ENCODE results near the gene RGL4.
A peak's percentile ranks its signal among the peaks of the same experiment; 100 is the strongest.

Gene RGL4

GRCh38 chr22:23684026-23684425 is 6.8 kb upstream of the RGL4 start:
- H3K4me1 Mint-ChIP-seq, result peaks cover 12% of the 10 kb centered on the region
- ATAC-seq (replicated peaks; ENCODE audit: extremely low read depth, poor library complexity, severe bottlenecking), result no peak

GRCh38 chr22:23684561-23685031 is 6.2 kb upstream of the RGL4 start:
- no peak overlapping the region for H3K27ac Mint-ChIP-seq (ENCODE audit: low read depth)
- H3K36me3 Mint-ChIP-seq (ENCODE audit: insufficient read depth), result peaks cover 4% of the 10 kb centered on the region
- H3K4me1 Mint-ChIP-seq, result peaks cover 12% of the 10 kb centered on the region
- ATAC-seq (replicated peaks; ENCODE audit: extremely low read depth, poor library complexity, severe bottlenecking) (no peak), DNase-seq (ENCODE audit: low spot score in 2 of 2) (no peak)
- H3K27me3 Mint-ChIP-seq, result no peaks in the 10 kb centered on the region
- H3K4me3 Mint-ChIP-seq, result no peak overlapping the region
- H3K9me3 Mint-ChIP-seq, result no peaks in the 10 kb centered on the region

More at GRCh38 chr22:23684026-23684425, 6.8 kb upstream of the RGL4 start:
- DNase-seq (ENCODE audit: low spot score in 2 of 2), result no peak
- no peaks in the 10 kb centered on the region for H3K9me3 Mint-ChIP-seq
- no peak overlapping the region for H3K4me3 Mint-ChIP-seq
- H3K36me3 Mint-ChIP-seq (ENCODE audit: insufficient read depth), result peaks cover 2% of the 10 kb centered on the region
- H3K27me3 Mint-ChIP-seq, result no peaks in the 10 kb centered on the region
- H3K27ac Mint-ChIP-seq (ENCODE audit: low read depth), result no peak overlapping the region

GRCh38 chr22:23685205-23685784 is 5.5 kb upstream of the RGL4 start:
- ATAC-seq (replicated peaks; ENCODE audit: extremely low read depth, poor library complexity, severe bottlenecking) (no peak), DNase-seq (ENCODE audit: low spot score in 2 of 2) (no peak)
- H3K4me1 Mint-ChIP-seq, result peaks cover 12% of the 10 kb centered on the region
- no peaks in the 10 kb centered on the region for H3K27me3 Mint-ChIP-seq
- H3K4me3 Mint-ChIP-seq, result no peak overlapping the region
- no peak overlapping the region for H3K27ac Mint-ChIP-seq (ENCODE audit: low read depth)
- peaks cover 7% of the 10 kb centered on the region for H3K36me3 Mint-ChIP-seq (ENCODE audit: insufficient read depth)
- no peaks in the 10 kb centered on the region for H3K9me3 Mint-ChIP-seq

GRCh38 chr22:23686416-23687024 is 4.3 kb upstream of the RGL4 start:
- no peak overlapping the region for H3K4me3 Mint-ChIP-seq
- no peaks in the 10 kb centered on the region for H3K27me3 Mint-ChIP-seq
- H3K4me1 Mint-ChIP-seq, result peaks cover 7% of the 10 kb centered on the region
- H3K36me3 Mint-ChIP-seq (ENCODE audit: insufficient read depth), result peaks cover 11% of the 10 kb centered on the region
- DNase-seq (ENCODE audit: low spot score in 2 of 2) (no peak), ATAC-seq (replicated peaks; ENCODE audit: extremely low read depth, poor library complexity, severe bottlenecking) (no peak)
- H3K9me3 Mint-ChIP-seq, result no peaks in the 10 kb centered on the region
- no peak overlapping the region for H3K27ac Mint-ChIP-seq (ENCODE audit: low read depth)

GRCh38 chr22:23688121-23688520 is 2.7 kb upstream of the RGL4 start:
- DNase-seq (ENCODE audit: low spot score in 2 of 2), result no peak
- no peaks in the 10 kb centered on the region for H3K9me3 Mint-ChIP-seq
- H3K4me3 Mint-ChIP-seq, result no peak overlapping the region
- no peak for ATAC-seq (replicated peaks; ENCODE audit: extremely low read depth, poor library complexity, severe bottlenecking)
- H3K36me3 Mint-ChIP-seq (ENCODE audit: insufficient read depth), result peaks cover 11% of the 10 kb centered on the region
- peaks cover 7% of the 10 kb centered on the region for H3K4me1 Mint-ChIP-seq
- no peaks in the 10 kb centered on the region for H3K27me3 Mint-ChIP-seq
- no peak overlapping the region for H3K27ac Mint-ChIP-seq (ENCODE audit: low read depth)

- ATAC-seq (replicated peaks; ENCODE audit: extremely low read depth, poor library complexity, severe bottlenecking) (no peak), DNase-seq (ENCODE audit: low spot score in 2 of 2) (no peak)
- H3K9me3 Mint-ChIP-seq, result no peaks in the 10 kb centered on the region
- no peaks in the 10 kb centered on the region for H3K27me3 Mint-ChIP-seq
- no peak overlapping the region for H3K4me3 Mint-ChIP-seq
- no peak overlapping the region for H3K27ac Mint-ChIP-seq (ENCODE audit: low read depth)
- H3K36me3 Mint-ChIP-seq (ENCODE audit: insufficient read depth), result peaks cover 11% of the 10 kb centered on the region
- H3K4me1 Mint-ChIP-seq, result peaks cover 7% of the 10 kb centered on the region
These were observed 2.2 kb upstream of the RGL4 start for GRCh38 chr22:23688571-23688970.

GRCh38 chr22:23689414-23689813 is 1.4 kb upstream of the RGL4 start:
- ATAC-seq (replicated peaks; ENCODE audit: extremely low read depth, poor library complexity, severe bottlenecking), result no peak
- no peak overlapping the region for H3K4me3 Mint-ChIP-seq

GRCh38 chr22:23691748-23692423 is 1.1 kb downstream of the RGL4 start:
- DNase-seq (ENCODE audit: low spot score in 2 of 2) (no peak), ATAC-seq (replicated peaks; ENCODE audit: extremely low read depth, poor library complexity, severe bottlenecking) (no peak)
- H3K27me3 Mint-ChIP-seq, result no peaks in the 10 kb centered on the region
- no peaks in the 10 kb centered on the region for H3K9me3 Mint-ChIP-seq
- peaks cover 27% of the 10 kb centered on the region for H3K4me1 Mint-ChIP-seq
- no peak overlapping the region for H3K27ac Mint-ChIP-seq (ENCODE audit: low read depth)
- peaks cover 22% of the 10 kb centered on the region for H3K36me3 Mint-ChIP-seq (ENCODE audit: insufficient read depth)
- no peak overlapping the region for H3K4me3 Mint-ChIP-seq

More at GRCh38 chr22:23689414-23689813, 1.4 kb upstream of the RGL4 start:
- H3K9me3 Mint-ChIP-seq, result no peaks in the 10 kb centered on the region
- DNase-seq (ENCODE audit: low spot score in 2 of 2), result no peak
- H3K4me1 Mint-ChIP-seq, result peaks cover 7% of the 10 kb centered on the region
- H3K27ac Mint-ChIP-seq (ENCODE audit: low read depth), result no peak overlapping the region
- H3K27me3 Mint-ChIP-seq, result no peaks in the 10 kb centered on the region
- peaks cover 11% of the 10 kb centered on the region for H3K36me3 Mint-ChIP-seq (ENCODE audit: insufficient read depth)

GRCh38 chr22:23692598-23693291 is 1.9 kb downstream of the RGL4 start:
- Mint-ChIP-seq H3K4me1 (peaks cover 25% of the 10 kb centered on the region), H3K27ac (ENCODE audit: low read depth) (peak overlapping the region; percentile 41), H3K27me3 (no peaks in the 10 kb centered on the region), H3K9me3 (no peaks in the 10 kb centered on the region), H3K36me3 (ENCODE audit: insufficient read depth) (peaks cover 22% of the 10 kb centered on the region), H3K4me3 (no peak overlapping the region)
- ATAC-seq (replicated peaks; ENCODE audit: extremely low read depth, poor library complexity, severe bottlenecking) (no peak), DNase-seq (ENCODE audit: low spot score in 2 of 2) (no peak)

- H3K4me3 Mint-ChIP-seq, result no peak overlapping the region
- H3K9me3 Mint-ChIP-seq, result no peaks in the 10 kb centered on the region
- no peak for ATAC-seq (replicated peaks; ENCODE audit: extremely low read depth, poor library complexity, severe bottlenecking)
- H3K4me1 Mint-ChIP-seq, result peaks cover 25% of the 10 kb centered on the region
- peak overlapping the region; percentile 100 for H3K27ac Mint-ChIP-seq (ENCODE audit: low read depth)
- H3K36me3 Mint-ChIP-seq (ENCODE audit: insufficient read depth), result peaks cover 24% of the 10 kb centered on the region
- no peak for DNase-seq (ENCODE audit: low spot score in 2 of 2)
- no peaks in the 10 kb centered on the region for H3K27me3 Mint-ChIP-seq
These were observed 3.3 kb downstream of the RGL4 start for GRCh38 chr22:23693979-23694680.

GRCh38 chr22:23695141-23695540 is 4.3 kb downstream of the RGL4 start:
- H3K9me3 Mint-ChIP-seq, result no peaks in the 10 kb centered on the region
- no peak for ATAC-seq (replicated peaks; ENCODE audit: extremely low read depth, poor library complexity, severe bottlenecking)
- H3K27ac Mint-ChIP-seq (ENCODE audit: low read depth), result peak overlapping the region; percentile 100
- peaks cover 19% of the 10 kb centered on the region for H3K36me3 Mint-ChIP-seq (ENCODE audit: insufficient read depth)
- peak overlapping the region; percentile 93 for H3K4me3 Mint-ChIP-seq
- peaks cover 27% of the 10 kb centered on the region for H3K4me1 Mint-ChIP-seq
- no peak for DNase-seq (ENCODE audit: low spot score in 2 of 2)
- H3K27me3 Mint-ChIP-seq, result no peaks in the 10 kb centered on the region
